Gastrocnemius medialis (tissue), 4 donors: ENCODE data around the gene CCDC196. TPM values are rescaled to one million over a fixed set of nuclear protein-coding genes. Genes with fewer than 3 reads are reported as not detected.

Experiments
- ATAC-seq, 2 donors: fragments of 150-250 bp; one replicate each; pipeline ENCODE4 v1.9.1; 2016
- DNase-seq, 2 donors: peaks; one replicate each; pipeline ENCODE4 v3.0.0-alpha.2; 2019
- H3K27ac ChIP-seq, 4 donors: fragments of 200-600 bp; sonication (generic); 1 replicate in 1 of 4; 2 replicates in 3 of 4; pipeline ENCODE4 v1.5.1; 2016 to 2018; ENCODE audit warnings: mild to moderate bottlenecking in 2 of 4, moderate library complexity in 1 of 4
- H3K27me3 ChIP-seq, 3 donors: fragments of 200-600 bp; sonication (generic) in 2 of 3; 1 replicate in 1 of 3; 2 replicates in 2 of 3; pipeline versions ENCODE4 v1.5.1 to v1.6.0; 2016 to 2019; ENCODE audit warnings: mild to moderate bottlenecking in 1 of 3, moderate library complexity in 1 of 3
- H3K36me3 ChIP-seq, 2 donors: fragments of 200-600 bp; sonication (generic) in 1 of 2; one replicate each; pipeline ENCODE4 v1.5.1; 2017 to 2018
- H3K4me1 ChIP-seq, 2 donors: fragments of 200-600 bp; sonication (generic) in 1 of 2; one replicate each; pipeline ENCODE4 v1.5.1; 2016 to 2017; ENCODE audit warnings: mild to moderate bottlenecking in 2 of 2
- H3K4me3 ChIP-seq, 4 donors: fragments of 200-600 bp; sonication (generic) in 3 of 4; 1 replicate in 1 of 4; 2 replicates in 3 of 4; pipeline ENCODE4 v1.5.1; 2016 to 2019; ENCODE audit warnings: mild to moderate bottlenecking in 2 of 4
- H3K9me3 ChIP-seq, 3 donors: fragments of 200-600 bp; sonication (generic) in 2 of 3; 1 replicate in 1 of 3; 2 replicates in 2 of 3; pipeline ENCODE4 v1.5.1; 2016 to 2019
- POLR2A ChIP-seq, 2 donors: fragments of 450-650 bp; IDR thresholded peaks; one replicate each; pipeline ENCODE4 v1.6.1; 2017; ENCODE audit warnings: antibody characterized with exemption in 2 of 2, mild to moderate bottlenecking in 2 of 2, moderate library complexity in 2 of 2
- in situ Hi-C, 4 donors: fragments of 200-750 bp; cut with MboI; loops; one replicate each; pipeline versions ENCODE4 v1.15.0 to v1.8.0; 2017; ENCODE audit warnings: low sequenced_read_pairs in 4 of 4
- intact Hi-C: fragments of 100-400 bp; cut with DNase I; formaldehyde crosslinking; loops from one replicate; pipeline ENCODE4 v1.15.1; 2023; ENCODE audit warnings: low total_unique reads
- total RNA-seq, 4 donors: library from RNA; depleted of rRNA; stranded (reverse); fragments of >200 nt; gene quantifications; one replicate each; pipeline versions ENCODE4 v1.1.0 to v1.2.3, GENCODE V29; 2016
- TF ChIP-seq, protein P1 (sequence below), 5 experiments: fragments of 450-650 bp in 3 of 5; fragments of 200-600 bp in 2 of 5; sonication (generic) in 2 of 5; IDR thresholded peaks in 4 of 5; conservative IDR thresholded peaks in 1 of 5; 1 replicate in 4 of 5; 2 replicates in 1 of 5; pipeline ENCODE4 v1.5.1; 2016 to 2019; ENCODE audit warnings: antibody characterized with exemption in 5 of 5, mild to moderate bottlenecking in 3 of 5, moderate library complexity in 3 of 5

The CCDC196 gene
- total RNA-seq, result not detected

- DNase-seq (no peak), ATAC-seq (no peak)
- Histone ChIP-seq H3K4me1 (peaks cover 18 to 25% of the 10 kb centered on the region in 2 donors), H3K36me3 (no peaks in the 10 kb centered on the region), H3K9me3 (no peaks in the 10 kb centered on the region), H3K27ac (no peak within 1 kb of the TSS), H3K4me3 (no peak within 1 kb of the TSS), H3K27me3 (no peaks in the 10 kb centered on the region)
- in situ Hi-C loops (no loop called here), intact Hi-C loops (no loop called here)
- TF ChIP-seq POLR2A (IDR thresholded peaks at IDR 0.05), result no peak
- TF ChIP-seq, protein P1, sequence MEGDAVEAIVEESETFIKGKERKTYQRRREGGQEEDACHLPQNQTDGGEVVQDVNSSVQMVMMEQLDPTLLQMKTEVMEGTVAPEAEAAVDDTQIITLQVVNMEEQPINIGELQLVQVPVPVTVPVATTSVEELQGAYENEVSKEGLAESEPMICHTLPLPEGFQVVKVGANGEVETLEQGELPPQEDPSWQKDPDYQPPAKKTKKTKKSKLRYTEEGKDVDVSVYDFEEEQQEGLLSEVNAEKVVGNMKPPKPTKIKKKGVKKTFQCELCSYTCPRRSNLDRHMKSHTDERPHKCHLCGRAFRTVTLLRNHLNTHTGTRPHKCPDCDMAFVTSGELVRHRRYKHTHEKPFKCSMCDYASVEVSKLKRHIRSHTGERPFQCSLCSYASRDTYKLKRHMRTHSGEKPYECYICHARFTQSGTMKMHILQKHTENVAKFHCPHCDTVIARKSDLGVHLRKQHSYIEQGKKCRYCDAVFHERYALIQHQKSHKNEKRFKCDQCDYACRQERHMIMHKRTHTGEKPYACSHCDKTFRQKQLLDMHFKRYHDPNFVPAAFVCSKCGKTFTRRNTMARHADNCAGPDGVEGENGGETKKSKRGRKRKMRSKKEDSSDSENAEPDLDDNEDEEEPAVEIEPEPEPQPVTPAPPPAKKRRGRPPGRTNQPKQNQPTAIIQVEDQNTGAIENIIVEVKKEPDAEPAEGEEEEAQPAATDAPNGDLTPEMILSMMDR (IDR thresholded peaks at IDR 0.05 in 4 of 5, conservative IDR thresholded peaks at IDR 0.05 in 1 of 5), result no peak
Observed at GRCh38 chr14:66485910-66486421, at the start of gene CCDC196. TSS of gene CCDC196 (plus strand) at chr14:66486371. CDS start at chr14:66486503, 132 bp downstream.

GRCh38 chr14:66440801-66441200 is 45.4 kb upstream of the CCDC196 start:
- in situ Hi-C loops, result no loop called here
- Histone ChIP-seq H3K4me1 (no peaks in the 10 kb centered on the region), H3K27me3 (no peaks in the 10 kb centered on the region)

DNA sequence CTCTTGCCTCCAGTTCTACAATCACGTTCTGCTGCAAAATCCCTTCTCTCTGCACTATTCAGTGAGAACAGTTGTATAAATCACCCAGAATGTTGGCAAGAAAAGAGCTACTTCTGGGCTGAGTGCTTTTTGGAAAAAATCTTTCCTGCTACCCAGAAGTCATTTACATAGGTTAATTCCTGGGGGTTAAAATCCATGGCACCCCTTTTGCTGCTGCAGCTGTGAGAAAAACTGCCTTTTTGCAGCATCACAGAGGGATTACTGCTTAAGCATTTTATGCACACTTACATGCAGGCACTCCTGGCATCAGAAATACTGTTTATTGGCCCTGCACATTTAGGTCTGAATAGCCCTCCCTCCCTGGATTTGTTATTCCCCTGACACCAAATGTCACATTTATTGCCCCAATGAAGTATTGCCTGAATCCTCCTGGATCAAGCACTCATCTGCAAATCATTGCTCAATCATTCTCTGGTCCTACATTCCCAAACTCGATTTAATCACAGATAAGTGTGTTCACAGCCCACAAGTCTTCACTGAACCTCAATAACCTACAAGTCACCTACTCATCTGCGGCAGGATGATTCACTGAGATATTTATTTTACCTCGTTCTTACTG is 43.1 kb upstream of the CCDC196 start:
- intact Hi-C loops (no loop called here), in situ Hi-C loops (no loop called here)
- ATAC-seq (no peak), DNase-seq (no peak)
- TF ChIP-seq, protein P1 (IDR thresholded peaks at IDR 0.05 in 4 of 5, conservative IDR thresholded peaks at IDR 0.05 in 1 of 5), result no peak
- no peak for TF ChIP-seq POLR2A (IDR thresholded peaks at IDR 0.05)
- Histone ChIP-seq H3K4me1 (no peaks in the 10 kb centered on the region), H3K27me3 (no peaks in the 10 kb centered on the region), H3K27ac (peak overlapping the region in 2 of 4 donors; percentile 13 to 33), H3K4me3 (no peak overlapping the region), H3K9me3 (peaks cover 0 to 12% (median 0%) of the 10 kb centered on the region in 3 donors), H3K36me3 (no peaks in the 10 kb centered on the region)

More at GRCh38 chr14:66440801-66441200, 45.4 kb upstream of the CCDC196 start:
- H3K27ac ChIP-seq, result no peak overlapping the region
- TF ChIP-seq POLR2A (IDR thresholded peaks at IDR 0.05), result no peak
- TF ChIP-seq, protein P1 (IDR thresholded peaks at IDR 0.05 in 4 of 5, conservative IDR thresholded peaks at IDR 0.05 in 1 of 5), result no peak
- peaks cover 0 to 19% (median 0%) of the 10 kb centered on the region in 3 donors for H3K9me3 ChIP-seq
- ATAC-seq (no peak), DNase-seq (no peak)
- intact Hi-C loops, result no loop called here
- no peaks in the 10 kb centered on the region for H3K36me3 ChIP-seq
- H3K4me3 ChIP-seq, result no peak overlapping the region

GRCh38 chr14:66443785-66444184 is 42.4 kb upstream of the CCDC196 start:
- TF ChIP-seq POLR2A (IDR thresholded peaks at IDR 0.05), result no peak
- TF ChIP-seq, protein P1 (IDR thresholded peaks at IDR 0.05 in 4 of 5, conservative IDR thresholded peaks at IDR 0.05 in 1 of 5), result no peak
- DNase-seq (peak in 1 of 2 donors; percentile 28), ATAC-seq (peak in 1 of 2 donors; percentile 40)
- intact Hi-C loops, result no loop called here
- Histone ChIP-seq H3K4me3 (no peak overlapping the region), H3K36me3 (no peaks in the 10 kb centered on the region), H3K27ac (peak overlapping the region in 3 of 4 donors; percentile 13 to 53 (median 43)), H3K27me3 (no peaks in the 10 kb centered on the region), H3K4me1 (no peaks in the 10 kb centered on the region), H3K9me3 (peaks cover 0 to 4% (median 0%) of the 10 kb centered on the region in 3 donors)
- in situ Hi-C loops, result no loop called here
